Esophagus (tissue), 2 donors: ENCODE measurements around the gene EYS. TPM values are rescaled to one million over a fixed set of nuclear protein-coding genes. Genes with fewer than 3 reads are reported as not detected.

Source experiments
- H3K27ac ChIP-seq, 2 donors: one replicate each; pipeline ENCODE4 v1.5.1; 2013; ENCODE audit warnings: low read depth in 2 of 2, mild to moderate bottlenecking in 2 of 2, inconsistent platforms in 1 of 2, low read length in 1 of 2, moderate library complexity in 1 of 2
- H3K27me3 ChIP-seq, 2 donors: one replicate each; pipeline ENCODE4 v1.6.1; 2013; ENCODE audit warnings: low read length in 2 of 2, control low read depth in 1 of 2, mild to moderate bottlenecking in 1 of 2; ENCODE audit not compliant: insufficient read depth in 2 of 2, control insufficient read depth in 1 of 2
- H3K36me3 ChIP-seq, 2 donors: one replicate each; pipeline ENCODE4 v1.6.1; 2013; ENCODE audit warnings: low read length in 1 of 2; ENCODE audit not compliant: control insufficient read depth in 2 of 2, insufficient read depth in 2 of 2
- H3K4me1 ChIP-seq, 2 donors: one replicate each; pipeline ENCODE4 v1.6.1; 2013; ENCODE audit warnings: low read length in 1 of 2; ENCODE audit not compliant: control insufficient read depth in 2 of 2, insufficient read depth in 2 of 2
- H3K4me3 ChIP-seq, 2 donors: one replicate each; pipeline ENCODE4 v1.5.1; 2013; ENCODE audit warnings: low read length in 2 of 2, mild to moderate bottlenecking in 2 of 2, low read depth in 1 of 2, moderate library complexity in 1 of 2
- H3K9me3 ChIP-seq, 2 donors: one replicate each; pipeline ENCODE4 v1.6.1; 2013; ENCODE audit warnings: mild to moderate bottlenecking in 2 of 2, low read depth in 1 of 2, low read length in 1 of 2, moderate library complexity in 1 of 2; ENCODE audit not compliant: control insufficient read depth in 2 of 2, insufficient read depth in 1 of 2
- WGBS, 2 donors: extraction: QIAGEN DNeasy Blood & Tissue Kit; methylation state at CpG; one replicate each; pipeline ENCODE4 v1.1.7; 2013; 5-methylcytosine and 5-hydroxymethylcytosine counted together
- polyA plus RNA-seq, 2 donors: library from polyadenylated mRNA; stranded (reverse); fragments of 200-250 nt; gene quantifications; one replicate each; pipeline ENCODE4 v1.2.3, GENCODE V29; 2013
- donor health status: healthy with polysubstance abuse.
- donor health status: Bipolar disorder and iron deficiency.

EYS gene
- polyA plus RNA-seq, 2 donors = not detected

DNA sequence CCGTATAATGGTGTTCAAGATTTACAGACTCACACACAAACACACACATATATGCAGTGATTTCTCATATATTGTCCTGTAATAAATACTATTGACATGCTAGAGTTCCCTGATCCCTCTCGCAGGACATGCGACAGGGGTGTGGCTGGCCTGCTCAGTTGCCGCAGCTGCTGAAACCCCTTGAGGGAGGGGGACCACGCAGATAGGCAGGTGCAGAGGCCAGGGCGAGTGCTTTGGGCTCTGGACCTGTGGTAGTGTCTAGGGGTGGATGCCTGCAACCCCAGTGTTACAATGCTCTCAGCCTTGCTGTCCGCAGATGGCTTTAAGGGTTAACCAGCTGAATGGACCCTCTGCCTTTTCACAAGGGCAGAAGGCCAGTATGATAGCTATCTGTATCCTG lies 706.2 kb downstream of the EYS start:
- peaks cover 0 to 16% of the 10 kb centered on the region in 2 donors for H3K9me3 ChIP-seq
- H3K36me3 ChIP-seq = no peaks in the 10 kb centered on the region
- H3K27ac ChIP-seq = no peak overlapping the region
- H3K4me3 ChIP-seq = no peak overlapping the region
- H3K4me1 ChIP-seq = no peaks in the 10 kb centered on the region
- H3K27me3 ChIP-seq = no peaks in the 10 kb centered on the region
- WGBS, 2 donors = 84 to 93% methylated on average over 7 of the region's 7 CpGs

DNA sequence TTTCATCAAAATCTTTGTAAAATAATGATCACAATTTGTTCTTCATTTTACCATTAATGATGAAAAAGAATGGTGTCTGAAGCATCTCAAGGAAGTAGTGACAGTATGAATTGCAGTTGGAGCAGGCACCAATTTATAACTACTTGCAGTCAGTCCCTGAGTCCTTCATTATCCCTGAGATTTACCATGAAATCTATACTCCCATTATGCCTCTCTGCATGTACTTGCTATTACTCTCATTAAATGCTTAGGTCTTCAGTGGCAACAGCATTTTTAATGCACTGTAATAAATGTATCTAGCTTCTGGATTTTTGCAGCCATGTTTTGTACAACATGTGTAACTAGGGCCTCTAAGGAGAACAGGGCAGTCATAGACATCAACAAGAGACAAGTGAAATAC lies 708.8 kb downstream of the EYS start:
- Histone ChIP-seq H3K36me3 (no peaks in the 10 kb centered on the region), H3K27me3 (no peaks in the 10 kb centered on the region), H3K27ac (no peak overlapping the region), H3K4me3 (no peak overlapping the region), H3K4me1 (no peaks in the 10 kb centered on the region), H3K9me3 (peaks cover 0 to 7% of the 10 kb centered on the region in 2 donors)

DNA sequence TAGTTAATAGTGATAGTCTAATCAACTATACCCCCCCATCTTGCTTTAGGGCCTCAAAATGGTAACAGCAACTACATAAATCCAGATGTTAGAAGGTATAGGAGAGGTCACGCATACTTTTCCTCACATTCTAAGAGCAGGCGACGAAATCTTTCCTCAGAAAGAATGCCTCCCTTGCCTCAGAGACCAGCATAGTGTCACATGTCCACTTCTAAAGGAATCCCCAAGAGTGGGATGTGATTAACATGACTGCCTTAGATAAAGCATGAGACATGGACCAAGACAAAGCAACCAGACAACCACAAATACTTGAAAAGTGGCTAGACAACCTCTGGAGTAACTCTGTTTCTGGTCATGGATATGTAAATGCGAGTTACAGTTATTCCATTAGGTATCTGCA lies 710.7 kb downstream of the EYS start:
- H3K27me3 ChIP-seq = no peaks in the 10 kb centered on the region
- WGBS, 2 donors = 73 to 88% methylated on average over 4 of the region's 4 CpGs
- peaks cover 0 to 6% of the 10 kb centered on the region in 2 donors for H3K9me3 ChIP-seq
- H3K4me3 ChIP-seq = no peak overlapping the region
- H3K27ac ChIP-seq = no peak overlapping the region
- H3K4me1 ChIP-seq = no peaks in the 10 kb centered on the region
- no peaks in the 10 kb centered on the region for H3K36me3 ChIP-seq

DNA sequence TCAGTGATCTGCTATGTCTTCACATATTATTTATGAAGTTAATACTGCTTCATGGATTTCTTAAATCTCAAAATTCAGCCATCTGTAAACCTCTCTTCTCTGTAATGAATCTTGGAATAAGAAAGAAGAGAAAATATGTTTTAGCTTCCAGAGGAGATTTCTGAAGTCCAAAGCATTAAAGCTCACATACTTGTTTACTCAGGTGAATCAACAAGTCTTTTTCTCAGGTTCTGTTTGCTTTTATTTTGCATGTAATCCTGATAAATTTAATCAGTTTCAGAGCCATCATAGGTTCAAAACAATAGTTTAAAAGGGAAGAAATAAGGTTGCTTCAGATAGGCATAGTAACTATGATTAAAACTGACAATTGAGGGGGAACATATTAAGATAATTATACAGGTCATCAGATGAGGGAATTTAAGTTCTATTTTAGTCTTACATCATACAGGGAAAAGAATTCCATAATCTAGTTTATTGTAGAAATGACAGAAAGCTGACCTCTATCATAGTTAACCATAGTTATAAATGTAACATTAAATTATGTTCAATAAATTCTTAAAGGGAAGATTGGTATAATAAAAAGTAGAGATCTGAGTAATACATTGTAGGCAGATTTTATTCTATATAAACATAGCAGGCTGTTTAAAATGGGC lies 716.2 kb downstream of the EYS start:
- Histone ChIP-seq H3K27ac (no peak overlapping the region), H3K4me3 (no peak overlapping the region), H3K27me3 (no peaks in the 10 kb centered on the region), H3K4me1 (no peaks in the 10 kb centered on the region), H3K9me3 (no peaks in the 10 kb centered on the region), H3K36me3 (no peaks in the 10 kb centered on the region)

DNA sequence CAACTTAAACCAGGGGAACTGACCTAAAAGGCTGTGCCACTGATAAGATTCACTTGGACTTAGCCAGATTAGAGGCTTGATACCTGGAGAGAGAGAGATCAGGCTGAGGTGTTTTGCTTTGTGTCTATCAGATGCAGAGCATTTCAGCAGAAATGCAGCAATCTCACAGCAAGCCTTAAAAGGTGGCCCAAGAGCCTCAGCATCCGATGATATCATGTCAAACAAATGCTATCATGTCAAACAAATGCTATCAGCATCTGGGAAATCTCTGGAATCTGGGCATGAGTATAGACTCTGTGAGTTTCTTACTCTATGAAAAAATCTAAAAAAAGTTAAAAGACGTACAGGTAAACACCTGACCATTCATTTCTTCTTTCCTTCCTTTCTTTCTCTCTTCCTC lies 718.9 kb downstream of the EYS start:
- Histone ChIP-seq H3K4me3 (no peak overlapping the region), H3K9me3 (no peaks in the 10 kb centered on the region), H3K4me1 (no peaks in the 10 kb centered on the region), H3K27me3 (no peaks in the 10 kb centered on the region), H3K27ac (no peak overlapping the region), H3K36me3 (no peaks in the 10 kb centered on the region)
- WGBS, 2 donors = 46 to 55% methylated on average over 2 of the region's 2 CpGs

DNA sequence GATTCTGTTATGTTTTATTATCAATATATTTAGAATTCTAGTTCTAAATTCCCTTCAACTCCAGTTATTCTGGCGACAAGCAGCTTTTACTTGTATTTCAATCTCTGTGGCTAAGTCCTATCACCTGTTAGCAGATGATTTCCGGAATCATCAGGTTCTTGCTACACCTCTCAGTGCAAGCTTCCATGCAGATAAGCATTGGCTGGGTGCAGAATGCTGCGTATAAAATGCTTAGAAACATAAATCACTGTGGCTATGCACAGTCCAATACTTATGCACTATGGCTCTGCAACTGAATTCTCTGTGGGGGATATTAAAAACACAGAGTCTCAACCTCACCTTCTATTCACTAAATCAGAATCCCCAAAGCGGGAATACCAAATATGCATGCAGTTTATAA lies 720.0 kb downstream of the EYS start:
- no peaks in the 10 kb centered on the region for H3K36me3 ChIP-seq
- H3K27ac ChIP-seq = no peak overlapping the region
- 71 to 87% methylated on average over 4 of the region's 4 CpGs for WGBS, 2 donors
- H3K4me3 ChIP-seq = no peak overlapping the region
- no peaks in the 10 kb centered on the region for H3K4me1 ChIP-seq
- no peaks in the 10 kb centered on the region for H3K9me3 ChIP-seq
- no peaks in the 10 kb centered on the region for H3K27me3 ChIP-seq

DNA sequence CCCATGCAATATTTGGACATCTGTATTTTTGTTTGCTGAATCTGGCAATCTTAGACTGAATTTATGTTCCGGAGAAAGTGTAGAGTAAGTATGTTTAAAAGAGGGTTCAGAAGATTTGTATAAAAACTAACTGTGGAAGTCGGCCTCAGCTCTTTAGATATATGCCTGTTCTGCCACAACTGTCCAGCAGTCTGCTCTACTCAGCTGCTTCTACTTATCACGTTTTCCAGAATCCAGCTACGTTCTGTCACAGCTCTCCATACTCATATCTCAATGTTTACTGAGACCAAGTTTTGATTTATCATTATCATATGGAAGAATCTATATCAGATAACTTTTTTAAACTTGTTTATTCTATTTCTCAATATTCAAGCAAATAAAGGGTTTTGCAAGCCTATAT lies 721.3 kb downstream of the EYS start:
- no peaks in the 10 kb centered on the region for H3K27me3 ChIP-seq
- no peak overlapping the region for H3K27ac ChIP-seq
- no peak overlapping the region for H3K4me3 ChIP-seq
- H3K36me3 ChIP-seq = no peaks in the 10 kb centered on the region
- no peaks in the 10 kb centered on the region for H3K9me3 ChIP-seq
- WGBS, 2 donors = 39 to 65% methylated on average over 4 of the region's 4 CpGs
- no peaks in the 10 kb centered on the region for H3K4me1 ChIP-seq

DNA sequence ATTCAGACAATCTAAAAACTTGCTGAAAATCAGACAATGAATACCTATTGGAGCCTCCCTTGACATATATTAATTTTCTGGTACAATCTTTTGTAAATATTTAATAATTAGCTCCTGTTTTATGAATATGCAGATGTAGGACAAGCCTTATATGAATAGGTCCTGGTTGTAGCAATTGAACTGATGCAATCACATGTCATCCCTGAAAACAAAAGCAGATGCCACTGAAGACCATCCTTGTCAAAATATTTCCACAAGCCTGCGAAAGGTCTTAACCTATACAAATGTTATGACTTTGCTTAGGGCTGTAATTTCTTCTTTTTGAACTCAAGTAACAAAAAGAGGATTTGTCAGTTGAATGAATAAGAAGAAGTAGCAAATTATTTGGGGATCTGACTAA lies 722.1 kb downstream of the EYS start:
- WGBS, 2 donors = 62 to 77% methylated on average over 1 of the region's 1 CpG

DNA sequence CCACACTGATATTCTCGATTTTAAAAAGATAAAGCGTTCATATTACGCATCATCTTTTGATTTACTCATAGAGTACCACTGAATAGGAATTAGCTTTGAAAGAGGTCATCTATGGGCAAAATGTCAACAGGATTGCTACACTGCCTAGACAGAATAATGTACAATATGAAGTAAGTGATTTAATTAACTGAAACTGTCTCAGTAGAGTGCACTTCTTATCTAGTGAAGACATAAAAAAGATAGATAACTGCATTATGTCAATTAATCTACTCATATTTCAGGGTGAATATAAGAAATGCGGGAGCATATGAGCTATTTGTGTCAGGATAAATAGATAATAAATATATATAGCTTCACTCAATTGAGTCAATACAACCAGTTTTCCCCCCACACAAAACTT lies 723.9 kb downstream of the EYS start:
- no peaks in the 10 kb centered on the region for H3K27me3 ChIP-seq
- H3K9me3 ChIP-seq = no peaks in the 10 kb centered on the region
- no peak overlapping the region for H3K4me3 ChIP-seq
- H3K27ac ChIP-seq = no peak overlapping the region
- H3K36me3 ChIP-seq = no peaks in the 10 kb centered on the region
- 91 to 94% methylated on average over 4 of the region's 4 CpGs for WGBS, 2 donors
- H3K4me1 ChIP-seq = no peaks in the 10 kb centered on the region

More for the DNA sequence above, 722.1 kb downstream of the EYS start:
- Histone ChIP-seq H3K4me3 (no peak overlapping the region), H3K9me3 (no peaks in the 10 kb centered on the region), H3K27ac (no peak overlapping the region), H3K36me3 (no peaks in the 10 kb centered on the region), H3K4me1 (no peaks in the 10 kb centered on the region), H3K27me3 (no peaks in the 10 kb centered on the region)

DNA sequence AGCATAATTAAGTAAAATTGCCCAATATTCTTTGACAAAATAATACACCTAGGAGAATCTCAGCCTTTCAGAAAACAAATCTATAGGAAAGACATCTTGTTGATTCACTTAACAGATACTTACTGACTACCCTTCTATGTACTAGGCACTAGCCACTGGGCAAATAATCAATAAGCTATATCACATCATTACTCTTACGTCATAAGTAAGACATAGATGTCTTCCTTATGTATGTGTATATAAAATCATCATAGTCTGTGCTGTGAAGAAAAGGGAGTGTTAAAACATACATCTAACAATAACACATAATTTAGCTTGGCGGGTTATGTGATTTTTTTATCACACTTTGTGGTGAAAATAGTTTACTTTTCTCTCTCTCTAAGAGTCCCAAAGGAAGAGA lies 733.9 kb downstream of the EYS start:
- Histone ChIP-seq H3K4me3 (no peak overlapping the region), H3K9me3 (no peaks in the 10 kb centered on the region), H3K27ac (no peak overlapping the region), H3K27me3 (no peaks in the 10 kb centered on the region), H3K4me1 (no peaks in the 10 kb centered on the region), H3K36me3 (no peaks in the 10 kb centered on the region)
- 80 to 83% methylated on average over 2 of the region's 2 CpGs for WGBS, 2 donors
